Testis (tissue), 3 donors: ENCODE measurements around the gene UBAC2. TPM values are rescaled to one million over a fixed set of nuclear protein-coding genes. Genes with fewer than 3 reads are reported as not detected.

Experiments
- DNase-seq: peaks from one replicate; pipeline ENCODE4 v3.0.0-alpha.2; 2019
- H3K27ac ChIP-seq, 2 donors: fragments of 200-600 bp; sonication (generic); one replicate each; pipeline ENCODE4 v1.5.1; 2019
- H3K27me3 ChIP-seq: fragments of 200-600 bp; sonication (generic); one replicate; pipeline ENCODE4 v1.5.1; 2019
- H3K36me3 ChIP-seq: fragments of 200-600 bp; sonication (generic); one replicate; pipeline ENCODE4 v1.5.1; 2017; ENCODE audit warnings: low read depth; ENCODE audit errors: missing control alignments
- H3K4me1 ChIP-seq: fragments of 200-600 bp; sonication (generic); one replicate; pipeline ENCODE4 v1.5.1; 2019
- H3K4me3 ChIP-seq, 2 donors: fragments of 200-600 bp; sonication (generic); one replicate each; pipeline ENCODE4 v1.5.1; 2017 to 2019
- H3K9me3 ChIP-seq: fragments of 200-600 bp; sonication (generic); one replicate; pipeline ENCODE4 v1.5.1; 2017
- CTCF ChIP-seq, 3 experiments: fragments of 450-650 bp in 2 of 3; fragments of 200-600 bp in 1 of 3; sonication (generic) in 1 of 3; IDR thresholded peaks; one replicate each; pipeline ENCODE4 v1.5.1; 2016 to 2019; ENCODE audit warnings: antibody characterized with exemption in 3 of 3, mild to moderate bottlenecking in 2 of 3, moderate library complexity in 1 of 3
- POLR2A ChIP-seq: fragments of 450-650 bp; IDR thresholded peaks from one replicate; pipeline ENCODE4 v1.6.1; 2017; ENCODE audit warnings: antibody characterized with exemption, mild to moderate bottlenecking, moderate library complexity
- WGBS, 2 donors: methylation state at CpG; one replicate each; pipeline ENCODE4 v1.1.5; 2018; 5-methylcytosine and 5-hydroxymethylcytosine counted together
- intact Hi-C: fragments of 100-400 bp; cut with DNase I; formaldehyde crosslinking; loops from one replicate; pipeline ENCODE4 v1.15.1; 2023; ENCODE audit warnings: low total_unique reads
- polyA plus RNA-seq: library from polyadenylated mRNA; stranded (reverse); fragments of 350-450 nt; fragmentation: Illumina TruSeq; extraction: RNeasy Lipid Tissue Mini Kit (QIAGEN cat#74804); gene quantifications from one replicate; pipeline ENCODE4 v1.2.3, GENCODE V29; 2014; ENCODE audit warnings: low read depth, low replicate concordance; ENCODE audit not compliant: insufficient read depth
- total RNA-seq, 2 donors: library from RNA; depleted of rRNA; stranded (reverse); fragments of >200 nt; gene quantifications; one replicate each; pipeline ENCODE4 v1.2.3, GENCODE V29; 2016

UBAC2 gene
- total and polyA plus RNA-seq, 3 donors from 2014 or later: 85.5 to 147 (median 93.0) TPM

DNA sequence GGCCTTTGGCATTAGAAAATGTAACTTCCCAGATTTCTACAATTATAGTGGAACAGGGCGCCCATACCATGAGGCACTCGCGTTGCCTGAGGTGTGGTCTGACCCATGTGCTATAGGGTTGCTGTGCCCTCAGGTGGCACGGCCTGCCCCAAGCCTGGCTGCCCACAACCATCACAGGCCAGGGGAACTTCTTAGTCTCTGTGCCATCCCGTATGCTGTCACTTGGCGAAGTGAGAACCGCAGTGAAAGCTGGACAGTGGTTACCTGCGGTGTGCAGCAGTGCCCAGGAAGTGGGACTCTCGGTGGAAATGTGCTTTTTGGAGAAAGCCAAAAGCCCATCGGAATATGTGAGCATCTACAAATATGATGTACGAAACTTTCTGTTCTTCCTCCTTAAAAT, 194.8 kb downstream of the UBAC2 start:
- 97 to 98% methylated on average over 8 to 11 of the region's 11 CpGs for WGBS, 2 donors
- TF ChIP-seq POLR2A (no peak), CTCF (IDR thresholded peaks at IDR 0.05) (no peak)
- H3K4me3 ChIP-seq: no peak overlapping the region
- H3K27me3 ChIP-seq: no peaks in the 10 kb centered on the region
- no peaks in the 10 kb centered on the region for H3K36me3 ChIP-seq
- DNase-seq: no peak
- H3K27ac ChIP-seq: no peak overlapping the region
- no peaks in the 10 kb centered on the region for H3K9me3 ChIP-seq
- intact Hi-C loops: no loop called here
- H3K4me1 ChIP-seq: no peaks in the 10 kb centered on the region

DNA sequence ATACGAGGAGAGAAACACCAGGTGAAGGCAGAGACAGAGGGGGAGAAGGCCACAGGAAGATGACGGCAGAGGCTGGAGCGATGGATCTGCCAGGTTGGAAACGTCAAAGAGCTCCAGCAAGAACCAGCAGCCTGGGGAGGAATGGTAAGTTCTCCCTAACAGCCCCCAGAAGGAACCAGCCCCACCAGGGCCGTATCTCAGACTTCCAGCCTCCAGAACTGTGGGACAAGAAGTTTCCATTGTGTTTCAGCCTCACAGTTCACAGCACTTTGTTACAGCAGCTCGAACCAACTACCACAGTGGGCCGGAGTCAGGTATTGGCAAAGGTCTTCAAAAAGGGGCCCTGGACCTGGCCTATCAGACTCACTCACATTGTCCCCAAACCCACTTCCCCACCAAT, 195.8 kb downstream of the UBAC2 start:
- intact Hi-C loops: no loop called here
- Histone ChIP-seq H3K4me1 (no peaks in the 10 kb centered on the region), H3K27ac (no peak overlapping the region)

GRCh38 chr13:99398071-99398470, 197.4 kb downstream of the UBAC2 start:
- no peak for TF ChIP-seq CTCF (IDR thresholded peaks at IDR 0.05)
- TF ChIP-seq POLR2A: no peak
- no peaks in the 10 kb centered on the region for H3K36me3 ChIP-seq
- DNase-seq: no peak
- no peaks in the 10 kb centered on the region for H3K27me3 ChIP-seq
- 92 to 95% methylated on average over 9 of the region's 9 CpGs for WGBS, 2 donors
- intact Hi-C loops: no loop called here
- no peaks in the 10 kb centered on the region for H3K9me3 ChIP-seq
- H3K27ac ChIP-seq: no peak overlapping the region
- no peak overlapping the region for H3K4me3 ChIP-seq
- no peaks in the 10 kb centered on the region for H3K4me1 ChIP-seq

More for the DNA sequence above, 195.8 kb downstream of the UBAC2 start:
- TF ChIP-seq CTCF (IDR thresholded peaks at IDR 0.05) (no peak), POLR2A (no peak)
- no peak overlapping the region for H3K4me3 ChIP-seq
- H3K9me3 ChIP-seq: no peaks in the 10 kb centered on the region
- DNase-seq: no peak
- no peaks in the 10 kb centered on the region for H3K36me3 ChIP-seq
- WGBS, 2 donors: 98% methylated on average over 7 of the region's 7 CpGs
- H3K27me3 ChIP-seq: no peaks in the 10 kb centered on the region

GRCh38 chr13:99398916-99399622, 198.4 kb downstream of the UBAC2 start:
- 96 to 99% methylated on average over 11 of the region's 11 CpGs for WGBS, 2 donors
- DNase-seq: no peak

More at GRCh38 chr13:99398916-99399622, 198.4 kb downstream of the UBAC2 start:
- H3K4me1 ChIP-seq: no peaks in the 10 kb centered on the region
- no peak overlapping the region for H3K27ac ChIP-seq
- no peak overlapping the region for H3K4me3 ChIP-seq
- no peaks in the 10 kb centered on the region for H3K9me3 ChIP-seq
- H3K27me3 ChIP-seq: no peaks in the 10 kb centered on the region
- TF ChIP-seq CTCF (IDR thresholded peaks at IDR 0.05): no peak
- no peak for TF ChIP-seq POLR2A
- no peaks in the 10 kb centered on the region for H3K36me3 ChIP-seq
- intact Hi-C loops: no loop called here
